Superior temporal gyrus (tissue), 1 donor: Measurements from ENCODE around the gene ST6GALNAC2.

ENCODE experiments used
- DNase-seq: peaks from one replicate; pipeline ENCODE4 v3.0.0-alpha.2; 2016; ENCODE audit errors: extremely low spot score

ST6GALNAC2 gene

GRCh38 chr17:76599694-76600460 lies 14.2 kb upstream of the ST6GALNAC2 start:
- DNase-seq, result no peak

GRCh38 chr17:76598004-76598439 lies 12.4 kb upstream of the ST6GALNAC2 start:
- DNase-seq, result peak; percentile 67

GRCh38 chr17:76597156-76598003 lies 11.7 kb upstream of the ST6GALNAC2 start:
- DNase-seq, result no peak

GRCh38 chr17:76594690-76595089 lies 9.0 kb upstream of the ST6GALNAC2 start:
- DNase-seq, result no peak

- no peak for DNase-seq
These were observed 8.3 kb upstream of the ST6GALNAC2 start for GRCh38 chr17:76593959-76594358.

GRCh38 chr17:76593384-76593826 lies 7.7 kb upstream of the ST6GALNAC2 start:
- no peak for DNase-seq

- no peak for DNase-seq
These were observed 2.5 kb upstream of the ST6GALNAC2 start for GRCh38 chr17:76588182-76588581.

- no peak for DNase-seq
These were observed 1.3 kb upstream of the ST6GALNAC2 start for GRCh38 chr17:76586741-76587487.

GRCh38 chr17:76585033-76585648 lies 519 bp downstream of the ST6GALNAC2 start:
- DNase-seq, result no peak

GRCh38 chr17:76584427-76585032 lies 1.1 kb downstream of the ST6GALNAC2 start:
- no peak for DNase-seq

- DNase-seq, result no peak
These were observed 3.0 kb downstream of the ST6GALNAC2 start for GRCh38 chr17:76582660-76583059.

GRCh38 chr17:76581515-76581914 lies 4.1 kb downstream of the ST6GALNAC2 start:
- DNase-seq, result no peak

- DNase-seq, result no peak
These were observed 6.4 kb downstream of the ST6GALNAC2 start for GRCh38 chr17:76579281-76579680.

GRCh38 chr17:76578376-76578775 lies 7.3 kb downstream of the ST6GALNAC2 start:
- no peak for DNase-seq

- no peak for DNase-seq
These were observed 7.8 kb downstream of the ST6GALNAC2 start for GRCh38 chr17:76577876-76578275.

- no peak for DNase-seq
These were observed 9.5 kb downstream of the ST6GALNAC2 start for GRCh38 chr17:76576189-76576588.

GRCh38 chr17:76575570-76575969 lies 10.1 kb downstream of the ST6GALNAC2 start:
- no peak for DNase-seq

- DNase-seq, result no peak
These were observed 11.5 kb downstream of the ST6GALNAC2 start for GRCh38 chr17:76574166-76574565.

- DNase-seq, result no peak
These were observed 12.6 kb downstream of the ST6GALNAC2 start for GRCh38 chr17:76573096-76573495.

- no peak for DNase-seq
These were observed 13.3 kb downstream of the ST6GALNAC2 start for GRCh38 chr17:76572201-76572910.
